Measurements from ENCODE around the gene TOR1B. TPM values are rescaled to one million over a fixed set of nuclear protein-coding genes. Genes with fewer than 3 reads are reported as not detected.

The TOR1B gene
- polyA plus RNA-seq, 3 donors = 19.4 to 23.9 (median 21.6) TPM

GRCh38 chr9:129858167-129858962 is 55.4 kb downstream of the TOR1B start:
- no peak for DNase-seq (ENCODE audit: extremely low read depth in 1 of 11, low read depth in 9 of 11, low spot score in 4 of 11)

Other genes with a start within 250 kb of the TOR1B start
- gene C9orf50, start 182.1 kb upstream of the TOR1B start, polyA plus RNA-seq (ENCODE audit: insufficient read length in 3 of 3) = 1 to 10 TPM in 1 of 3 donors, under 1 TPM in 1, not detected in 1; 0.69 to 1.4 TPM
- 10 to 100 TPM; 28.5 to 38.1 (median 32.6) TPM for gene NTMT1, start 177.0 kb upstream of the TOR1B start, polyA plus RNA-seq (ENCODE audit: insufficient read length in 3 of 3)
- gene ASB6, start 161.0 kb upstream of the TOR1B start, polyA plus RNA-seq (ENCODE audit: insufficient read length in 3 of 3) = 10 to 100 TPM; 15.4 to 21.3 (median 19.4) TPM
- gene PRRX2, start 137.5 kb upstream of the TOR1B start, polyA plus RNA-seq (ENCODE audit: insufficient read length in 3 of 3) = 1 to 10 TPM in 2 of 3 donors, under 1 TPM in 1; 0.87 to 1.3 (median 1.1) TPM
- 1 to 10 TPM; 3.4 to 5.0 (median 4.0) TPM for gene PTGES, start 50.1 kb upstream of the TOR1B start, polyA plus RNA-seq (ENCODE audit: insufficient read length in 3 of 3)
- 10 to 100 TPM; 40.2 to 43.4 (median 41.2) TPM for gene TOR1A, start 21.0 kb downstream of the TOR1B start, polyA plus RNA-seq (ENCODE audit: insufficient read length in 3 of 3)
- 10 to 100 TPM; 68.4 to 87.6 (median 81.4) TPM for gene C9orf78, start 32.1 kb downstream of the TOR1B start, polyA plus RNA-seq (ENCODE audit: insufficient read length in 3 of 3)
- gene USP20, start 32.3 kb downstream of the TOR1B start, polyA plus RNA-seq (ENCODE audit: insufficient read length in 3 of 3) = 10 to 100 TPM; 17.1 to 25.9 (median 21.8) TPM
- gene FNBP1, start 240.0 kb downstream of the TOR1B start, polyA plus RNA-seq (ENCODE audit: insufficient read length in 3 of 3) = 10 to 100 TPM; 48.3 to 48.7 (median 48.3) TPM

All from renal cortex interstitium (tissue), 11 donors.